ENCODE results near the gene SLC22A7.

The SLC22A7 gene

GRCh38 chr6:43283905-43284304 is 14.2 kb upstream of the SLC22A7 start:
- no peak for DNase-seq

GRCh38 chr6:43284991-43285781 is 12.9 kb upstream of the SLC22A7 start:
- DNase-seq = no peak

- no peak for DNase-seq
These were observed 12.2 kb upstream of the SLC22A7 start for GRCh38 chr6:43285832-43286231.

GRCh38 chr6:43286456-43286979 is 11.5 kb upstream of the SLC22A7 start:
- DNase-seq = no peak

- no peak for DNase-seq
These were observed 10.9 kb upstream of the SLC22A7 start for GRCh38 chr6:43286980-43287716.

GRCh38 chr6:43287717-43288679 is 10.1 kb upstream of the SLC22A7 start:
- no peak for DNase-seq

GRCh38 chr6:43290339-43290904 is 7.6 kb upstream of the SLC22A7 start:
- no peak for DNase-seq

- no peak for DNase-seq
These were observed 7.1 kb upstream of the SLC22A7 start for GRCh38 chr6:43290905-43291355.

- no peak for DNase-seq
These were observed 6.4 kb upstream of the SLC22A7 start for GRCh38 chr6:43291708-43292107.

- DNase-seq = no peak
These were observed 5.7 kb upstream of the SLC22A7 start for GRCh38 chr6:43292341-43292740.

GRCh38 chr6:43292763-43293318 is 5.2 kb upstream of the SLC22A7 start:
- DNase-seq = no peak

GRCh38 chr6:43293698-43294097 is 4.4 kb upstream of the SLC22A7 start:
- DNase-seq = no peak

- no peak for DNase-seq
These were observed 3.5 kb upstream of the SLC22A7 start for GRCh38 chr6:43294536-43294935.

GRCh38 chr6:43295456-43295855 is 2.6 kb upstream of the SLC22A7 start:
- no peak for DNase-seq

GRCh38 chr6:43296780-43297497 is 1.1 kb upstream of the SLC22A7 start:
- no peak for DNase-seq

- no peak for DNase-seq
These were observed 691 bp downstream of the SLC22A7 start for GRCh38 chr6:43298565-43299337.

GRCh38 chr6:43299338-43300293 is 1.6 kb downstream of the SLC22A7 start:
- no peak for DNase-seq

- no peak for DNase-seq
These were observed 3.2 kb downstream of the SLC22A7 start for GRCh38 chr6:43301081-43301870.

GRCh38 chr6:43302126-43302525 is 4.1 kb downstream of the SLC22A7 start:
- DNase-seq = no peak

All from activated CD4-positive, CD25-positive, alpha-beta regulatory T cell treated with anti-CD3 and anti-CD28 coated beads, Interleukin-2, amount 50 U/mL, for 72 hours (primary cell).